Measurements from ENCODE around the gene EOLA1.
"Not testable (repeated sequence)": the region's sequence is repeated elsewhere in the genome, so short reads cannot be mapped to it uniquely, and the experiment has no call there.

- TF ChIP-seq, protein P1, sequence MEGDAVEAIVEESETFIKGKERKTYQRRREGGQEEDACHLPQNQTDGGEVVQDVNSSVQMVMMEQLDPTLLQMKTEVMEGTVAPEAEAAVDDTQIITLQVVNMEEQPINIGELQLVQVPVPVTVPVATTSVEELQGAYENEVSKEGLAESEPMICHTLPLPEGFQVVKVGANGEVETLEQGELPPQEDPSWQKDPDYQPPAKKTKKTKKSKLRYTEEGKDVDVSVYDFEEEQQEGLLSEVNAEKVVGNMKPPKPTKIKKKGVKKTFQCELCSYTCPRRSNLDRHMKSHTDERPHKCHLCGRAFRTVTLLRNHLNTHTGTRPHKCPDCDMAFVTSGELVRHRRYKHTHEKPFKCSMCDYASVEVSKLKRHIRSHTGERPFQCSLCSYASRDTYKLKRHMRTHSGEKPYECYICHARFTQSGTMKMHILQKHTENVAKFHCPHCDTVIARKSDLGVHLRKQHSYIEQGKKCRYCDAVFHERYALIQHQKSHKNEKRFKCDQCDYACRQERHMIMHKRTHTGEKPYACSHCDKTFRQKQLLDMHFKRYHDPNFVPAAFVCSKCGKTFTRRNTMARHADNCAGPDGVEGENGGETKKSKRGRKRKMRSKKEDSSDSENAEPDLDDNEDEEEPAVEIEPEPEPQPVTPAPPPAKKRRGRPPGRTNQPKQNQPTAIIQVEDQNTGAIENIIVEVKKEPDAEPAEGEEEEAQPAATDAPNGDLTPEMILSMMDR (optimal IDR thresholded peaks at IDR 0.05 in 1 of 3, IDR thresholded peaks at IDR 0.05 in 1 of 3, conservative IDR thresholded peaks at IDR 0.05 in 1 of 3; ENCODE audit: extremely low read depth in 1 of 3, insufficient read depth in 2 of 3, low read length in 3 of 3): not testable (repeated sequence)
- TF ChIP-seq EZH2 (IDR thresholded peaks at IDR 0.05; ENCODE audit: low read length): not testable (repeated sequence)
Observed at GRCh38 chrX:149595943-149596342, 55.1 kb downstream of the EOLA1 start.
